LNCAP (cell line): Measurements from ENCODE around the gene KREMEN2.

Source experiments
- TF ChIP-seq, protein P1 (sequence below): fragments of 450-650 bp; IDR thresholded peaks from 2 replicates; pipeline ENCODE4 v1.5.1; 2017; ENCODE audit warnings: mild to moderate bottlenecking

Gene KREMEN2

DNA sequence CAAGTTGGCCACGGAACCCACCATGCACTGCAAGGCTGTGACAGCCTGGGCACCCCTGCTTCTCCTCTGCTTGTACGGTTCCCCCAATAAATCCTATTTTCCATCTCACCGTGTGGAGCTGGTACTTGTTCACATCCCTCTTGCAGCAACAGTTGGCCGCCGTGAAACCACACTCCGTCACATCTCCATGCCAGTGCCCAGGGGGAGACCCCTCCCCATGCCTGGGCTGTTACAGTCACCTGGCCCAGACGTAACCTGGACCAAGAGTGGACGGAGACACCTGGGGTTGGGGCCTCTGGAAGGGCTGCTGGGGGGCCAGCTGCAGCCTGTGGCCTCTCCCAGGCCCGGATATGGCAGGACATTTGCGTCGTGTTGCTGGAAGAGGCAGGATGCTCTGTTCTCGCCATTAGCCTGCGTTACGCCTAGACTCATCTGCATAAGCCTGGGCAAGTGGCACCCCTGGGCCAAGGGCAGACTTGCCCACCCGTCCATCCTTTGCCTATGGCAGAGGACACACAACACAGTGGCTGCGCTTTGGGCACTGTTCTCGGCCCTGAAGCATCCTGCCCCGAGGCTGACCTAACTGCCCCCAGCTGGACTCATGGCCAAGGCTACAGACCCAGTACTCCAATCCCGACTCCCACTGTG is 14.2 kb upstream of the KREMEN2 start:
- TF ChIP-seq, protein P1, sequence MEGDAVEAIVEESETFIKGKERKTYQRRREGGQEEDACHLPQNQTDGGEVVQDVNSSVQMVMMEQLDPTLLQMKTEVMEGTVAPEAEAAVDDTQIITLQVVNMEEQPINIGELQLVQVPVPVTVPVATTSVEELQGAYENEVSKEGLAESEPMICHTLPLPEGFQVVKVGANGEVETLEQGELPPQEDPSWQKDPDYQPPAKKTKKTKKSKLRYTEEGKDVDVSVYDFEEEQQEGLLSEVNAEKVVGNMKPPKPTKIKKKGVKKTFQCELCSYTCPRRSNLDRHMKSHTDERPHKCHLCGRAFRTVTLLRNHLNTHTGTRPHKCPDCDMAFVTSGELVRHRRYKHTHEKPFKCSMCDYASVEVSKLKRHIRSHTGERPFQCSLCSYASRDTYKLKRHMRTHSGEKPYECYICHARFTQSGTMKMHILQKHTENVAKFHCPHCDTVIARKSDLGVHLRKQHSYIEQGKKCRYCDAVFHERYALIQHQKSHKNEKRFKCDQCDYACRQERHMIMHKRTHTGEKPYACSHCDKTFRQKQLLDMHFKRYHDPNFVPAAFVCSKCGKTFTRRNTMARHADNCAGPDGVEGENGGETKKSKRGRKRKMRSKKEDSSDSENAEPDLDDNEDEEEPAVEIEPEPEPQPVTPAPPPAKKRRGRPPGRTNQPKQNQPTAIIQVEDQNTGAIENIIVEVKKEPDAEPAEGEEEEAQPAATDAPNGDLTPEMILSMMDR, result no peak

DNA sequence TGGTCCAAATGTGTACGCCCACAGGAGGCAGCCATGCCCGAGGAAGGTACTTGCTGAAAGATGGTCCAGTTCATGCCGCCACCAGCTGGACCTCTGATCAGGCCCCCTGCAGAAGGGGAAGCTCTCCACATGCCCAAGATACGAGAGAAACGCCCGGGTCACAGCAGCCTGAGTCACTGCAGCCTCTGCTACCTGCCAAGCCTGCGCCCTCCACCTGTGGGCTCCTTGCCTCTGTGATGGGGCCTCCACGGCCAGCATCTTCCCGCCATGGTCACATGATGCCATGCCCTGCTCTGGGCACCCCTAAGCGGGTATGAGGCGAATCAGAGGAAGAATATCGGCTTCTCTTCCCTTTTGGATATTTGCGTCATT is 13.7 kb upstream of the KREMEN2 start:
- TF ChIP-seq, protein P1, result no peak

- TF ChIP-seq, protein P1, result no peak
Measured at GRCh38 chr16:2950773-2951172, 13.3 kb upstream of the KREMEN2 start.

- TF ChIP-seq, protein P1, result no peak
Measured at GRCh38 chr16:2952679-2953078, 11.4 kb upstream of the KREMEN2 start.

DNA sequence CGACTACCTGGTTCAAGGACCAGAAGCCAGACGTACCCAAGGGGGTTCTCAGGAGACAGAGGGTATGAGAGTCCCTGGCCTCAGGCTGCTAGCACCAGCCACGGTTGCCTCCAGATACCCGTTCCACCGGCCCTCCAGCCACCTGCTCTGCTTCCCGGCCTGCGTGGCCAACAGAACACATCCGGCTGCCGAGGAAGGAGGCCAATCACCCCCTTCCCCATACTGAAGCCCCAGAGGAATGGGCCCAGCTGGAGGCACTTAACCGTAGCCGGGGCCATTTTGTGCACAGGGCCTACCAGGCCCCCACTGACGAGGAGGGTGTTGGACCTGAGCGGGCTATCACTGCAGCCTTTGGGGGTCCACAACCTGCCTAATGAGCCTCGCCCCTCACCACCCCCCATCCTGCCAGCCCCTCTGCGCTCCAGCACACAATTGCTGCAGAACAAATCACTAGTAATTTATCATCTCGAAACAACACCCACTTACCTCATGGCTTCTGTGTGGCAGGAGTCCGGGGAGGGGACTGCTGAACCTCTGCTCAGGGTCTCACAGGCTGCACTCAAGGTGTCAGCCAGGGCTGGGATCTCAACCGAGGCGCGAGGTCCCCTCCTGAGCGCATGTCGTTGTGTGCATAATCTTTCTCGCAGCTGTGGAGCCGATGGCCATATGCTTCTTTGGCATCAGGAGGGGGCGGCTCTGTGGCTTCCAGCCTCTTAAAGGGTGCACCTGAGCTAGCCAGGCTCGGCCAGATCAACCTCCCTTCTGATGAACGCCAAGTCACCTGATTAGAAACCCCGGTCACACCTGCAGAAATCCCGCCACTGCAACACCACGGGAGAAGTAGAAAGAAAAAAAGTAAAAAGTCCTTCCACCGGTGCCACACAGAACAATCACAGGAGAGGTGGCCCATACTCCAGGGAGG is 10.1 kb upstream of the KREMEN2 start:
- TF ChIP-seq, protein P1, result no peak

DNA sequence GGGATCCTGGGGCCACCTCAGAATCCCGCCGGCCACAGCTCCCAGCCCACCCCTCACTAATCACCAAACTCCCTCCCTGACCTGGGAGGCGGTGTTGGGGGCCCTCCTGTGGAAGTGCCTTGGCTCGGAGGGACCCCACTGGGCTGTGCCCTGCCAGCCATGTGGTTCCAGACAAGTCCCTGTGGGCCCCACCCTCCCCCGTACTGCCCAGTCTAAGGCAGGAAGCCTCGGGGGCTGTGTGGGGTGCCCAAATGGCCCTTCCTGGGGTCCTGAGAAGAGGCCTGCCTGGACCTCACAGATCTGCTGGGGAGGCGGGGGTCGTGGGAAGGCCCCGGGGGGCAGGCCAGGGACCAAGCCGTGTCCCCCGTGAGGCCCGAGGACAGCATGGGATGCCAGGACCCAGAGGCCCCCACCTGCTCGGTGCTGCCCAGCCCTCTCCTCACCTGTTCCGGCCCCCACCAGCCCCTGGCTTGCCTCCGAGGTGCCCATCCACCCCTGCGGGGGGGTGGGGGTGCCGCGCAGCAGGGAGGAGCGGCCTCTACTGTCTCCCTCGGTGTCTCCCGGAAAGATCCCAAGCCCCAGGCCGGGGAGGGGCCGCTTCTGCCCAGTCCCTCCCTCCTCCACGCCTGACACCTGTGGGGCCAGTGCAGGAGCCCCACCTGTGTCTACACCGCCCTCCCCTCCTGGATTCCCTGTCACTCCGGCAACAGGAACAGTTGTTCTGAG is 9.3 kb upstream of the KREMEN2 start:
- TF ChIP-seq, protein P1, result no peak

DNA sequence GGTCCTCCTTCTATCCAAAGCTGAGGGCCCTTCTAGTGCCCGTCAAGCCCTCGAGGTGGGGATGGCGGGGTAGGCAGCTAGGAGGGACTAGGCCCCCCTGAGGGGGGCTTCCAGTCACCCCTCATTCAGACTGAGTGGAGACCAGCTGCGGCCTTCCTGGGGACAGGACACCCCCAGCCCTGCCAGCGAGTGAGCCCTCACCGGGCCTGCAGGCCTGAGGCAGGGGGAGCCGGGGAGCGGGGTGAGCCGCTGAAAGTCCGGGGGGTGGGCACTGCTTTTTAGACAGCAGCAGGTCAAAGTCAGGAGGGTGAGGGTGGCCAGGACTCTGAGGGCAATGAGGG is 8.7 kb upstream of the KREMEN2 start:
- TF ChIP-seq, protein P1, result no peak
